ENCODE data around the gene PLK2.

DNA sequence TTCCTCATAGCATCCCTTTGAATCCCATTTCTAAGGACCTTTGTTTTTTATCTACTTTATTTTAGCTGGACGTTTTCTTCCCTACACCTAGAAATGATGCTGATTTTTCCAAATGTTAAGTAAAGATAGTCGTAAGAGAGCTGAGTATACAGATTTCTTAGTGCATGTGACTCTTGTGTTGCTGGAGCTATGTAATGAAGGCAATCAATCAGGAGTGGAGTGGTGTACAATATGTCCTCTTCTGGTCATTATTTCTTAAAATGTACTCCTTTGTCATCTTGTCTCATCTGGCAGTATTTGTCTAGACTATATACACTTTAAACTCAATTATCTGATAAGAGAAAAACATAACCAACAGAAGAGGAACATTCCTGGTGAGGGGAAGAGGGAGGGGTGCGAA, 44.9 kb upstream of the PLK2 start:
- TF ChIP-seq ZFP30 (CRISPR knock-in tag; IDR thresholded peaks at IDR 0.05) (no peak), ZNF70 (CRISPR knock-in tag; IDR thresholded peaks at IDR 0.05) (no peak), CSDC2 (CRISPR knock-in tag; IDR thresholded peaks at IDR 0.05) (no peak), PPARA (CRISPR knock-in tag; IDR thresholded peaks at IDR 0.05; ENCODE audit: borderline replicate concordance) (no peak), RARB (CRISPR knock-in tag; IDR thresholded peaks at IDR 0.05) (no peak), TOX (CRISPR knock-in tag; IDR thresholded peaks at IDR 0.05; ENCODE audit: borderline replicate concordance) (no peak), ESRRG (CRISPR knock-in tag; IDR thresholded peaks at IDR 0.05) (no peak)
- TF ChIP-seq, protein P1, sequence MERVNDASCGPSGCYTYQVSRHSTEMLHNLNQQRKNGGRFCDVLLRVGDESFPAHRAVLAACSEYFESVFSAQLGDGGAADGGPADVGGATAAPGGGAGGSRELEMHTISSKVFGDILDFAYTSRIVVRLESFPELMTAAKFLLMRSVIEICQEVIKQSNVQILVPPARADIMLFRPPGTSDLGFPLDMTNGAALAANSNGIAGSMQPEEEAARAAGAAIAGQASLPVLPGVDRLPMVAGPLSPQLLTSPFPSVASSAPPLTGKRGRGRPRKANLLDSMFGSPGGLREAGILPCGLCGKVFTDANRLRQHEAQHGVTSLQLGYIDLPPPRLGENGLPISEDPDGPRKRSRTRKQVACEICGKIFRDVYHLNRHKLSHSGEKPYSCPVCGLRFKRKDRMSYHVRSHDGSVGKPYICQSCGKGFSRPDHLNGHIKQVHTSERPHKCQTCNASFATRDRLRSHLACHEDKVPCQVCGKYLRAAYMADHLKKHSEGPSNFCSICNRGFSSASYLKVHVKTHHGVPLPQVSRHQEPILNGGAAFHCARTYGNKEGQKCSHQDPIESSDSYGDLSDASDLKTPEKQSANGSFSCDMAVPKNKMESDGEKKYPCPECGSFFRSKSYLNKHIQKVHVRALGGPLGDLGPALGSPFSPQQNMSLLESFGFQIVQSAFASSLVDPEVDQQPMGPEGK (CRISPR knock-in tag; IDR thresholded peaks at IDR 0.05; ENCODE audit: borderline replicate concordance) = no peak
- TF ChIP-seq, protein P2, sequence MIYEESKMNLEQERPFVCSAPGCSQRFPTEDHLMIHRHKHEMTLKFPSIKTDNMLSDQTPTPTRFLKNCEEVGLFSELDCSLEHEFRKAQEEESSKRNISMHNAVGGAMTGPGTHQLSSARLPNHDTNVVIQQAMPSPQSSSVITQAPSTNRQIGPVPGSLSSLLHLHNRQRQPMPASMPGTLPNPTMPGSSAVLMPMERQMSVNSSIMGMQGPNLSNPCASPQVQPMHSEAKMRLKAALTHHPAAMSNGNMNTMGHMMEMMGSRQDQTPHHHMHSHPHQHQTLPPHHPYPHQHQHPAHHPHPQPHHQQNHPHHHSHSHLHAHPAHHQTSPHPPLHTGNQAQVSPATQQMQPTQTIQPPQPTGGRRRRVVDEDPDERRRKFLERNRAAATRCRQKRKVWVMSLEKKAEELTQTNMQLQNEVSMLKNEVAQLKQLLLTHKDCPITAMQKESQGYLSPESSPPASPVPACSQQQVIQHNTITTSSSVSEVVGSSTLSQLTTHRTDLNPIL (CRISPR knock-in tag; IDR thresholded peaks at IDR 0.05; ENCODE audit: low read depth) = no peak
